Gastroesophageal sphincter (tissue), 4 donors: Measurements from ENCODE around the gene TLE6. TPM values are rescaled to one million over a fixed set of nuclear protein-coding genes. Genes with fewer than 3 reads are reported as not detected.
A peak's percentile ranks its signal among the peaks of the same experiment; 100 is the strongest.

Source experiments
- ATAC-seq: fragments of 150-250 bp; one replicate; pipeline ENCODE4 v1.9.1; 2016; ENCODE audit warnings: mild to moderate bottlenecking, moderate library complexity
- H3K27ac ChIP-seq, 4 donors: fragments of 200-600 bp; sonication (generic) in 3 of 4; 1 replicate in 3 of 4; 2 replicates in 1 of 4; pipeline ENCODE4 v1.5.1; 2016 to 2019
- H3K27me3 ChIP-seq: fragments of 200-600 bp; sonication (generic); one replicate; pipeline ENCODE4 v1.5.1; 2019
- H3K36me3 ChIP-seq, 2 donors: fragments of 200-600 bp; sonication (generic); one replicate each; pipeline ENCODE4 v1.5.1; 2019; ENCODE audit warnings: control low read depth in 1 of 2
- H3K4me1 ChIP-seq, 3 donors: fragments of 200-600 bp; sonication (generic); 1 replicate in 2 of 3; 2 replicates in 1 of 3; pipeline ENCODE4 v1.5.1; 2016 to 2019; ENCODE audit warnings: control low read depth in 2 of 3
- H3K4me3 ChIP-seq, 2 donors: fragments of 200-600 bp; sonication (generic); one replicate each; pipeline ENCODE4 v1.5.1; 2019; ENCODE audit warnings: mild to moderate bottlenecking in 1 of 2, moderate library complexity in 1 of 2
- H3K9me3 ChIP-seq, 3 donors: fragments of 200-600 bp; sonication (generic); one replicate each; pipeline ENCODE4 v1.5.1; 2017 to 2019; ENCODE audit warnings: control low read depth in 2 of 3
- CTCF ChIP-seq, 4 experiments: fragments of 200-600 bp in 2 of 4; fragments of 450-650 bp in 2 of 4; sonication (generic) in 1 of 4; IDR thresholded peaks; one replicate each; pipeline ENCODE4 v1.5.1; 2017 to 2019; ENCODE audit warnings: antibody characterized with exemption in 4 of 4, mild to moderate bottlenecking in 2 of 4, moderate library complexity in 2 of 4
- EP300 ChIP-seq: sonication (generic); formaldehyde crosslinking; IDR thresholded peaks from one replicate; pipeline ENCODE4 v1.6.1; 2017; ENCODE audit warnings: antibody characterized with exemption, mild to moderate bottlenecking
- POLR2A ChIP-seq, 2 donors: fragments of 450-650 bp; IDR thresholded peaks; one replicate each; pipeline ENCODE4 v1.6.1; 2017; ENCODE audit warnings: antibody characterized with exemption in 2 of 2, mild to moderate bottlenecking in 2 of 2, moderate library complexity in 1 of 2
- POLR2AphosphoS5 ChIP-seq: sonication (generic); formaldehyde crosslinking; IDR thresholded peaks from one replicate; pipeline ENCODE4 v1.6.1; 2017; ENCODE audit warnings: antibody characterized with exemption
- WGBS, 2 donors: methylation state at CpG; one replicate each; pipeline ENCODE4 v1.1.5; 2018; ENCODE audit warnings: low coverage in 1 of 2; 5-methylcytosine and 5-hydroxymethylcytosine counted together
- total RNA-seq, 4 donors: library from RNA; depleted of rRNA; stranded (reverse); fragments of >200 nt; gene quantifications; one replicate each; pipeline ENCODE4 v1.1.0, GENCODE V29; 2016

The TLE6 gene
- total RNA-seq, 4 donors from 2014 or later: 0.19 to 0.64 (median 0.40) TPM; not detected in 1

GRCh38 chr19:2964874-2965273 lies 12.5 kb upstream of the TLE6 start:
- WGBS, 2 donors: 78 to 84% methylated on average over 1 to 4 of the region's 5 CpGs
- Histone ChIP-seq H3K27me3 (no peaks in the 10 kb centered on the region), H3K36me3 (no peaks in the 10 kb centered on the region)

GRCh38 chr19:2967972-2968371 lies 9.4 kb upstream of the TLE6 start:
- H3K4me1 ChIP-seq: peaks cover 0 to 50% (median 26%) of the 10 kb centered on the region in 3 donors
- H3K27me3 ChIP-seq: no peaks in the 10 kb centered on the region
- no peaks in the 10 kb centered on the region for H3K9me3 ChIP-seq
- 78 to 84% methylated on average over 8 of the region's 8 CpGs for WGBS, 2 donors
- TF ChIP-seq EP300 (no peak), POLR2AphosphoS5 (no peak), POLR2A (IDR thresholded peaks at IDR 0.05) (no peak), CTCF (IDR thresholded peaks at IDR 0.05) (no peak)
- no peak for ATAC-seq
- H3K36me3 ChIP-seq: no peaks in the 10 kb centered on the region
- no peak overlapping the region for H3K4me3 ChIP-seq
- H3K27ac ChIP-seq: peak overlapping the region in 1 of 4 donors; percentile 82

More at GRCh38 chr19:2964874-2965273, 12.5 kb upstream of the TLE6 start:
- H3K4me3 ChIP-seq: no peak overlapping the region
- TF ChIP-seq CTCF (IDR thresholded peaks at IDR 0.05) (no peak), POLR2A (IDR thresholded peaks at IDR 0.05) (no peak), EP300 (no peak), POLR2AphosphoS5 (no peak)
- no peak for ATAC-seq
- no peak overlapping the region for H3K27ac ChIP-seq
- H3K4me1 ChIP-seq: peaks cover 0 to 31% (median 6%) of the 10 kb centered on the region in 3 donors
- H3K9me3 ChIP-seq: no peaks in the 10 kb centered on the region

DNA sequence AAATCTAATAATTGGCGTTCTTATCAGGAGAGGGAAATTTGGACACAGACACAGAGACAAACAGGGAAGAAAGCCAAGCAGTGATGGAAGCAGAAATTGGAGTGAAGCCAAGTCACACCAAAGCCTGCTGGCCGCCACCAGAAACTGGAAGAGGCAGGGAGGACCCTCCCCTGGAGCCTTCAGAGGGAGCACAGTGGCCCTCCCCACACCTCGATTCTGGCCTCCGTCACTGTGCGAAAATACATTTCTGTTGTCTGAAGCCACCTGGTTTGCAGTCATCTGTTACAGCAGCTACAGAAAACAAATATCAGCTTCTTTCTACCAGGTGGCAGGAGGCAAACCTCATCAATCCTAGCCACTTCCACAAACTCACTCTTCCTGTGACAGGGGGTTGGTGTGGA lies 8.3 kb upstream of the TLE6 start:
- no peak for ATAC-seq
- 15 to 36% methylated on average over 4 to 5 of the region's 5 CpGs for WGBS, 2 donors
- peak overlapping the region; percentile 35 to 88 (median 84) for H3K27ac ChIP-seq
- peaks cover 0 to 61% (median 34%) of the 10 kb centered on the region in 3 donors for H3K4me1 ChIP-seq
- H3K9me3 ChIP-seq: no peaks in the 10 kb centered on the region
- no peaks in the 10 kb centered on the region for H3K36me3 ChIP-seq
- no peaks in the 10 kb centered on the region for H3K27me3 ChIP-seq
- no peak overlapping the region for H3K4me3 ChIP-seq
- no peak for TF ChIP-seq EP300
- TF ChIP-seq POLR2A (IDR thresholded peaks at IDR 0.05): no peak
- TF ChIP-seq CTCF (IDR thresholded peaks at IDR 0.05): no peak
- TF ChIP-seq POLR2AphosphoS5: no peak

DNA sequence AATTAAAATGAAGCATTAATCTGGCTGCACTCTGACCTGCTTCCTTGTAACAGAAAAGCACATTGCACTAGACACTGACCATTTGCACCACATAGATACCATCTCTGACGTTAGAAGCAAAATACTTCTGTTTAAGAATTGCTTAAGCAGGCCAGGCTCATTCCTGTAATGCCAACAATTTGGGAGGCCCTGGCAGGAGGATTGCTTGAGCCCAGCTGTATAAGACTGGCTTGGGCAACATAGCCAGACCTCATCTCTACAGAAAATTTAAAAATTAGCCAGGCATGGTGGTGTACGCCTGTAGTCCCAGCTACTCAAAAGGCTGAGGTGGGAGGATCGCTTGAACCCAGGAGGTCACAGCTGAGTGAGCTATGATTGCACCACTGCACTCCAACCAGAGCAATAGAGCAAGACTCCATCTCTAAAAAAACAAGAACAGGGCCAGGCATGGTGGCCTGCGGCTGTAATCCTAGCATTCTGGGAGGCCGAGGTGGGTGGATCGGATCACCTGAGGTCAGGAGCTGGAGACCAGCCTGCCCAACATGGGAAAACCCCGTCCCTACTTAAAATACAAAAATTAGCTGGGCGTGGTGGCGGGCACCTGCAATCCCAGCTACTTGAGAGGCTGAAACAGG lies 7.0 kb upstream of the TLE6 start:
- TF ChIP-seq CTCF (IDR thresholded peaks at IDR 0.05) (no peak), POLR2AphosphoS5 (peak; percentile 45), EP300 (no peak), POLR2A (IDR thresholded peaks at IDR 0.05) (no peak)
- Histone ChIP-seq H3K27ac (peak overlapping the region; percentile 82 to 88 (median 85)), H3K9me3 (no peaks in the 10 kb centered on the region), H3K4me1 (peaks cover 0 to 73% (median 45%) of the 10 kb centered on the region in 3 donors), H3K36me3 (no peaks in the 10 kb centered on the region), H3K27me3 (no peaks in the 10 kb centered on the region), H3K4me3 (no peak overlapping the region)
- WGBS, 2 donors: 70 to 81% methylated on average over 3 to 7 of the region's 9 CpGs
- peak; percentile 35 for ATAC-seq

GRCh38 chr19:2973229-2973628 lies 4.1 kb upstream of the TLE6 start:
- no peak overlapping the region for H3K4me3 ChIP-seq
- H3K9me3 ChIP-seq: no peaks in the 10 kb centered on the region
- H3K36me3 ChIP-seq: no peaks in the 10 kb centered on the region
- TF ChIP-seq CTCF (IDR thresholded peaks at IDR 0.05): no peak
- peak; percentile 89 for TF ChIP-seq EP300
- peak; percentile 84 for TF ChIP-seq POLR2AphosphoS5
- no peak for TF ChIP-seq POLR2A (IDR thresholded peaks at IDR 0.05)
- H3K27ac ChIP-seq: peak overlapping the region; percentile 82 to 88 (median 85)
- peaks cover 4 to 98% (median 64%) of the 10 kb centered on the region in 3 donors for H3K4me1 ChIP-seq
- WGBS, 2 donors: 24 to 48% methylated on average over 8 of the region's 8 CpGs
- peak; percentile 69 for ATAC-seq
- H3K27me3 ChIP-seq: no peaks in the 10 kb centered on the region
